ENCODE measurements around the gene NPC1.

Gene NPC1

DNA sequence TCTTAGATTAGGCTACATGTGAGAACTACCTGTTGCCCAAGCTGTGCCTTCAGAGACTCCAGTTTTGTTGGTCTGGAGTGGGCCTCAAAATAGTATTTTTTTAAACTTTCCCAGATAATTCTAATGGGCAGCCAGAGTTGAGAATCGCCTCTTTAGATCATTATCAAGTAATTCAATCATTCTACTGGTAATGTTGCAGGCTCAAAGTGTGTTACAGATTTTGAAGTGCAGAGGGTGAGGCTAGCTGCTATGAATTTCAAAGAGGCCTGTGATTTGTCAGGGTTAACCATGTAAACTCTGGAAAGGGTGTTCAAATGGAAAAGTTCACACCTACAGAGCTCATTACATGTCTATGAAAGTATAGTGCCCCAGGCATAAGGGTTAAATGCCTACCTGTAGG is 46.3 kb upstream of the NPC1 start:
- Histone ChIP-seq H3K4me1 (peaks cover 4% of the 10 kb centered on the region), H3K27ac (no peak overlapping the region), H3K4me3 (ENCODE audit: low read depth, low read length) (no peak overlapping the region), H3K27me3 (ENCODE audit: control insufficient read depth, insufficient read depth, low read length) (no peaks in the 10 kb centered on the region), H3K36me3 (ENCODE audit: control insufficient read depth, insufficient read depth, low read length) (no peaks in the 10 kb centered on the region), H3K4me2 (ENCODE audit: low read length) (no peak overlapping the region), H2AFZ (no peak overlapping the region), H3K9ac (no peak overlapping the region), H3K9me3 (ENCODE audit: control insufficient read depth, low read length) (no peaks in the 10 kb centered on the region), H3K79me2 (no peaks in the 10 kb centered on the region)
- TF ChIP-seq, protein P1, sequence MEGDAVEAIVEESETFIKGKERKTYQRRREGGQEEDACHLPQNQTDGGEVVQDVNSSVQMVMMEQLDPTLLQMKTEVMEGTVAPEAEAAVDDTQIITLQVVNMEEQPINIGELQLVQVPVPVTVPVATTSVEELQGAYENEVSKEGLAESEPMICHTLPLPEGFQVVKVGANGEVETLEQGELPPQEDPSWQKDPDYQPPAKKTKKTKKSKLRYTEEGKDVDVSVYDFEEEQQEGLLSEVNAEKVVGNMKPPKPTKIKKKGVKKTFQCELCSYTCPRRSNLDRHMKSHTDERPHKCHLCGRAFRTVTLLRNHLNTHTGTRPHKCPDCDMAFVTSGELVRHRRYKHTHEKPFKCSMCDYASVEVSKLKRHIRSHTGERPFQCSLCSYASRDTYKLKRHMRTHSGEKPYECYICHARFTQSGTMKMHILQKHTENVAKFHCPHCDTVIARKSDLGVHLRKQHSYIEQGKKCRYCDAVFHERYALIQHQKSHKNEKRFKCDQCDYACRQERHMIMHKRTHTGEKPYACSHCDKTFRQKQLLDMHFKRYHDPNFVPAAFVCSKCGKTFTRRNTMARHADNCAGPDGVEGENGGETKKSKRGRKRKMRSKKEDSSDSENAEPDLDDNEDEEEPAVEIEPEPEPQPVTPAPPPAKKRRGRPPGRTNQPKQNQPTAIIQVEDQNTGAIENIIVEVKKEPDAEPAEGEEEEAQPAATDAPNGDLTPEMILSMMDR (IDR thresholded peaks at IDR 0.05) = no peak

- Histone ChIP-seq H3K27me3 (ENCODE audit: control insufficient read depth, insufficient read depth, low read length) (no peaks in the 10 kb centered on the region), H3K4me2 (ENCODE audit: low read length) (no peak overlapping the region), H3K27ac (no peak overlapping the region), H3K79me2 (no peaks in the 10 kb centered on the region), H2AFZ (no peak overlapping the region), H3K9ac (no peak overlapping the region), H3K4me1 (peaks cover 13% of the 10 kb centered on the region), H3K9me3 (ENCODE audit: control insufficient read depth, low read length) (no peaks in the 10 kb centered on the region), H3K4me3 (ENCODE audit: low read depth, low read length) (no peak overlapping the region), H3K36me3 (ENCODE audit: control insufficient read depth, insufficient read depth, low read length) (no peaks in the 10 kb centered on the region)
- TF ChIP-seq, protein P1 (IDR thresholded peaks at IDR 0.05) = no peak
Measured at GRCh38 chr18:23631746-23632145, 45.4 kb upstream of the NPC1 start.

DNA sequence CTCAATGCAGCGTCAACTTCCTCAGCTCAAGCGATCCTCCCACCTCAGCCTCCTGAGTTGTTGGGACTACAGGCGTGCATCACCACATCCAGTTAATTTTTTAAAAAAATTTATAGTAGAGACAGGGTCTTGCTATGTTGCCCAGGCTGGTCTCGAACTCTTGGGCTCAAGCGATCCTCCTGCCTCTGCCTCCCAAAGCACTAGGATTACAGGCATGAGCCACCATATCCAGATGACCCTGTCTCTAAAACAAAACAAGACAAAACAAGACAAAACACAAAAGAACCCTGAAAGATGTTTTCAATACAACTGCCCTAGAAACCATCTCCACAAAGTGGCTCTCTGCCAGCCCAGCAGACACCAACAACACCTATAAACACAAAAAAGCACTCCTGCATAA is 45.0 kb upstream of the NPC1 start:
- TF ChIP-seq, protein P1 (IDR thresholded peaks at IDR 0.05) = no peak

DNA sequence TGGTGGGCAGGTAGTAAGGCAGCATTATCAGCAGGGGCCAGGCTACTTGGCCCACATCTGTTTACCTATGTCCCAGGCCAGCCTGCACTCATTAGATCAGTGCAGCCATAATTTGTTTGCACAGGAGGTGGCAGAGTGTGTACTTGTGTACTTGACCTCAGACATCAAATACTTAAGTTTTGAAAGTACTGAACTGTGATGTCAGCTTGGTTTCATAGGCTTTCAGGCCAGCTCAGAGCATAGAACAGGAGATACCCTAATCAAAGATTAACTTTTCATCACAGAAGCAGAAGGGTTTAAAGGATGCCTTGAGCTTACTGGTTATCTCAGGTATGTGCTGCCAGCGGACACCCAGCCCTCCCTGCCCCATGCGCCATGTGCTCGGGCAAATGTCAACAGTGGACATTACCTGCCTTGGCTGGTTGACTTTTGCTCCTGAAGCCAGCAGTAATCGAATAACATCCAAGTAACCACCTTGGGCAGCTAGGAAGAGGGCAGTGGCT is 43.2 kb upstream of the NPC1 start:
- Histone ChIP-seq H3K4me2 (ENCODE audit: low read length) (no peak overlapping the region), H3K79me2 (no peaks in the 10 kb centered on the region), H3K27ac (no peak overlapping the region), H3K36me3 (ENCODE audit: control insufficient read depth, insufficient read depth, low read length) (no peaks in the 10 kb centered on the region), H3K4me3 (ENCODE audit: low read depth, low read length) (no peak overlapping the region), H3K4me1 (peaks cover 17% of the 10 kb centered on the region), H3K9ac (no peak overlapping the region), H2AFZ (no peak overlapping the region), H3K9me3 (ENCODE audit: control insufficient read depth, low read length) (no peaks in the 10 kb centered on the region), H3K27me3 (ENCODE audit: control insufficient read depth, insufficient read depth, low read length) (no peaks in the 10 kb centered on the region)
- TF ChIP-seq, protein P1 (IDR thresholded peaks at IDR 0.05) = no peak

More for the DNA sequence above, 45.0 kb upstream of the NPC1 start:
- no peak overlapping the region for H3K27ac ChIP-seq
- no peaks in the 10 kb centered on the region for H3K9me3 ChIP-seq (ENCODE audit: control insufficient read depth, low read length)
- H3K4me1 ChIP-seq = peaks cover 17% of the 10 kb centered on the region
- H3K4me2 ChIP-seq (ENCODE audit: low read length) = no peak overlapping the region
- H3K27me3 ChIP-seq (ENCODE audit: control insufficient read depth, insufficient read depth, low read length) = no peaks in the 10 kb centered on the region
- H3K9ac ChIP-seq = no peak overlapping the region
- H3K79me2 ChIP-seq = no peaks in the 10 kb centered on the region
- no peak overlapping the region for H3K4me3 ChIP-seq (ENCODE audit: low read depth, low read length)
- H3K36me3 ChIP-seq (ENCODE audit: control insufficient read depth, insufficient read depth, low read length) = no peaks in the 10 kb centered on the region
- no peak overlapping the region for H2AFZ ChIP-seq

GRCh38 chr18:23627970-23628369 is 41.7 kb upstream of the NPC1 start:
- TF ChIP-seq, protein P1 (IDR thresholded peaks at IDR 0.05) = no peak
- H3K9ac ChIP-seq = no peak overlapping the region
- no peak overlapping the region for H3K4me2 ChIP-seq (ENCODE audit: low read length)
- H3K79me2 ChIP-seq = no peaks in the 10 kb centered on the region
- no peak overlapping the region for H3K4me3 ChIP-seq (ENCODE audit: low read depth, low read length)
- H3K4me1 ChIP-seq = peaks cover 17% of the 10 kb centered on the region
- no peaks in the 10 kb centered on the region for H3K36me3 ChIP-seq (ENCODE audit: control insufficient read depth, insufficient read depth, low read length)
- no peaks in the 10 kb centered on the region for H3K27me3 ChIP-seq (ENCODE audit: control insufficient read depth, insufficient read depth, low read length)
- no peaks in the 10 kb centered on the region for H3K9me3 ChIP-seq (ENCODE audit: control insufficient read depth, low read length)
- H3K27ac ChIP-seq = no peak overlapping the region
- no peak overlapping the region for H2AFZ ChIP-seq
